HCT116 (cell line): Measurements from ENCODE around the gene C1orf167. TPM values are rescaled to one million over a fixed set of nuclear protein-coding genes. Genes with fewer than 3 reads are reported as not detected.

Experiments
- ATAC-seq: fragments of 200-7000 bp; cut with Tn5 transposase; 2 replicates; pipeline ENCODE4 v1.9.1; 2020; ENCODE audit warnings: mild to moderate bottlenecking, moderate library complexity
- BruUV-seq: library from RNA; stranded (reverse); fragments of 400-500 nt; replicated peaks from 2 replicates; lab custom pipeline; 2021; lab: Mats Ljungman, UMichigan
- CTCF ChIA-PET: fragments of 300-600 bp; sonication (Branson Sonifier 250); formaldehyde crosslinking; loops from one replicate; lab custom pipeline; 2021; ENCODE audit warnings: antibody characterized with exemption; lab: Charles Lee
- POLR2A ChIA-PET: fragments of 300-600, 350-600 bp; sonication (Branson Sonifier 250); formaldehyde crosslinking; loops from one replicate; lab custom pipeline; 2021; ENCODE audit warnings: antibody characterized with exemption; lab: Charles Lee
- RAD21 ChIA-PET, 2 experiments: fragments of 300-600 bp; sonication (Branson Sonifier 250); formaldehyde crosslinking; loops; one replicate each; lab custom pipeline; 2023; ENCODE audit warnings: low total read pairs in 2 of 2; ENCODE audit not compliant: uncharacterized antibody in 2 of 2, unreplicated experiment in 2 of 2, low non-redundant PET in 1 of 2; lab: Charles Lee
- DNase-seq: peaks from one replicate; pipeline ENCODE4 v3.0.0-alpha.2; 2010; ENCODE audit warnings: low read depth, low spot score
- H2AFZ ChIP-seq: fragments of 200-600 bp; shearing (Covaris generic), sonication (generic); 2 replicates; pipeline ENCODE4 v1.6.1; 2017; ENCODE audit warnings: low read depth, mixed run types, mixed read lengths, antibody characterized with exemption, low read length; ENCODE audit not compliant: poor library complexity, severe bottlenecking
- H3K27ac ChIP-seq: 2 replicates; pipeline ENCODE4 v1.5.1; 2012; ENCODE audit warnings: low read depth, low read length
- H3K27me3 ChIP-seq: fragments of 200-600 bp; sonication (generic); 2 replicates; pipeline ENCODE4 v1.6.1; 2016; ENCODE audit warnings: mixed run types, low read length, mixed read lengths; ENCODE audit not compliant: insufficient read depth
- H3K36me3 ChIP-seq, 2 experiments: fragments of 200-500 bp in 1 of 2; fragments of 200-600 bp in 1 of 2; sonication (Bioruptor generic) in 1 of 2; sonication (generic) in 1 of 2; 2 replicates each; pipeline versions ENCODE4 v1.5.1 to v1.6.1; 2014 to 2016; ENCODE audit warnings: low read length in 2 of 2, inconsistent platforms in 1 of 2, mixed read lengths in 1 of 2, mixed run types in 1 of 2; ENCODE audit not compliant: insufficient read depth in 2 of 2, control insufficient read depth in 1 of 2
- H3K4me1 ChIP-seq, 2 experiments: fragments of 200-600 bp in 1 of 2; sonication (generic) in 1 of 2; 2 replicates each; pipeline versions ENCODE4 v1.5.1 to v1.6.1; 2012 to 2017; ENCODE audit warnings: low read length in 2 of 2, inconsistent platforms in 1 of 2, mild to moderate bottlenecking in 1 of 2, mixed read lengths in 1 of 2, mixed run types in 1 of 2, moderate library complexity in 1 of 2; ENCODE audit not compliant: insufficient read depth in 2 of 2, control insufficient read depth in 1 of 2
- H3K4me2 ChIP-seq: fragments of 200-600 bp; sonication (generic); 2 replicates; pipeline ENCODE4 v1.6.1; 2017; ENCODE audit warnings: mixed run types, low read length, mixed read lengths
- H3K4me3 ChIP-seq, 2 experiments: fragments of 200-600 bp in 1 of 2; sonication (generic) in 1 of 2; replicated peaks in 1 of 2; 2 replicates each; pipeline ENCODE4 v1.5.1; 2011 to 2016; ENCODE audit warnings: low read length in 2 of 2, control low read depth in 1 of 2, low read depth in 1 of 2, mild to moderate bottlenecking in 1 of 2, mixed read lengths in 1 of 2, mixed run types in 1 of 2
- H3K79me2 ChIP-seq: fragments of 200-600 bp; sonication (generic); 2 replicates; pipeline ENCODE4 v1.6.1; 2017; ENCODE audit warnings: mild to moderate bottlenecking, mixed run types, low read length, moderate library complexity, mixed read lengths; ENCODE audit not compliant: insufficient read depth
- H3K9ac ChIP-seq: fragments of 200-600 bp; sonication (generic); 2 replicates; pipeline ENCODE4 v1.6.1; 2016; ENCODE audit warnings: low read length, mixed read lengths
- H3K9me2 ChIP-seq: fragments of 200-600 bp; sonication (generic), shearing (Covaris generic); 2 replicates; pipeline ENCODE4 v1.6.1; 2017; ENCODE audit warnings: mixed run types, mild to moderate bottlenecking, moderate library complexity; ENCODE audit not compliant: insufficient read depth
- H3K9me3 ChIP-seq, 2 experiments: fragments of 200-500 bp in 1 of 2; fragments of 200-600 bp in 1 of 2; sonication (Bioruptor generic) in 1 of 2; sonication (generic) in 1 of 2; 2 replicates each; pipeline ENCODE4 v1.6.1; 2014 to 2017; ENCODE audit warnings: low read length in 2 of 2, mixed read lengths in 2 of 2, inconsistent platforms in 1 of 2, low read depth in 1 of 2, mild to moderate bottlenecking in 1 of 2, mixed run types in 1 of 2, moderate library complexity in 1 of 2; ENCODE audit not compliant: control insufficient read depth in 1 of 2, insufficient read depth in 1 of 2
- H4K20me1 ChIP-seq: fragments of 200-600 bp; sonication (generic), shearing (Covaris generic); 2 replicates; pipeline ENCODE4 v1.6.1; 2017; ENCODE audit warnings: mixed run types, mild to moderate bottlenecking, moderate library complexity; ENCODE audit not compliant: insufficient read depth
- ATF3 ChIP-seq: IDR thresholded peaks from 2 replicates; pipeline ENCODE4 v1.6.1; 2012
- CBX3 ChIP-seq: IDR thresholded peaks from 2 replicates; pipeline ENCODE4 v1.6.1; 2012; ENCODE audit warnings: low read depth
- EZH2 ChIP-seq: fragments of 200-600 bp; sonication (generic); IDR thresholded peaks from 2 replicates; pipeline ENCODE4 v1.6.1; 2017; ENCODE audit warnings: antibody characterized with exemption, mixed run types
- EZH2phosphoT487 ChIP-seq: fragments of 200-600 bp; IDR thresholded peaks from 2 replicates; pipeline ENCODE4 v1.6.1; 2018; ENCODE audit warnings: antibody characterized with exemption, borderline replicate concordance
- FOSL1 ChIP-seq: IDR thresholded peaks from 2 replicates; pipeline ENCODE4 v1.6.1; 2012; ENCODE audit warnings: low read depth
- JUND ChIP-seq: IDR thresholded peaks from 2 replicates; pipeline ENCODE4 v1.6.1; 2012
- REST ChIP-seq: IDR thresholded peaks from 2 replicates; pipeline ENCODE4 v1.6.1; 2012; ENCODE audit warnings: low read depth
- SIN3A ChIP-seq: IDR thresholded peaks from 2 replicates; pipeline ENCODE4 v1.6.1; 2012; ENCODE audit warnings: low read depth
- SP1 ChIP-seq: IDR thresholded peaks from 2 replicates; pipeline ENCODE4 v1.6.1; 2012; ENCODE audit warnings: low read depth
- TCF7L2 ChIP-seq: IDR thresholded peaks from 2 replicates; pipeline ENCODE4 v1.7.0; 2011; ENCODE audit warnings: borderline replicate concordance, inconsistent platforms; ENCODE audit not compliant: insufficient read depth, insufficient read length; ENCODE audit errors: extremely low read depth
- YY1 ChIP-seq: IDR thresholded peaks from 2 replicates; pipeline ENCODE4 v1.6.1; 2011; ENCODE audit warnings: low read length, low read depth, moderate library complexity, mild to moderate bottlenecking; ENCODE audit not compliant: insufficient replicate concordance; ENCODE audit errors: extremely low read depth
- intact Hi-C: fragments of 100-400 bp; cut with micrococcal nuclease; formaldehyde crosslinking; loops from 2 replicates; pipeline ENCODE4 v1.10.0; 2022
- total RNA-seq: library from RNA; stranded (reverse); gene quantifications from one replicate; pipeline ENCODE4 v1.2.1, GENCODE V29; 2021; ENCODE audit not compliant: unreplicated experiment

Gene C1orf167
- total RNA-seq, 1 experiment from 2014 or later, result 0.12 TPM

GRCh38 chr1:11714831-11715575, 47.0 kb upstream of the C1orf167 start:
- intact Hi-C loops, result loop anchor here (5.0 kb wide), 1 partner anchor 678 kb away; no protein-coding TSS in a partner anchor
- DNase-seq, result no peak
- Histone ChIP-seq H3K9me2 (no peaks in the 10 kb centered on the region), H3K9me3 (no peaks in the 10 kb centered on the region)
- RAD21 ChIA-PET, result no interaction called here
- POLR2A ChIA-PET, result no interaction called here
- no peak for TF ChIP-seq CBX3
- TF ChIP-seq EZH2, result no peak
- TF ChIP-seq YY1, result no peak
- no peak for TF ChIP-seq ATF3
- no peak for TF ChIP-seq JUND
- TF ChIP-seq SIN3A, result no peak
- TF ChIP-seq REST, result no peak
- no peak for TF ChIP-seq EZH2phosphoT487
- no peak for TF ChIP-seq SP1
- no peak for TF ChIP-seq TCF7L2
- TF ChIP-seq FOSL1, result no peak
- TF ChIP-seq, all 23 proteins: peak for 0
- CTCF ChIA-PET, result interaction anchor here (0.6 kb wide), 1 partner anchor 677 kb away, joined by 3 read pairs; no protein-coding TSS in a partner anchor
- no peak overlapping the region for H2AFZ ChIP-seq
- H3K27me3 ChIP-seq, result no peaks in the 10 kb centered on the region
- BruUV-seq, result no TSS peak
- H3K4me3 ChIP-seq, result no peak overlapping the region
- H4K20me1 ChIP-seq, result no peaks in the 10 kb centered on the region
- H3K9ac ChIP-seq, result no peak overlapping the region
- no peaks in the 10 kb centered on the region for H3K79me2 ChIP-seq
- ATAC-seq, result no peak
- no peaks in the 10 kb centered on the region for H3K36me3 ChIP-seq
- H3K4me2 ChIP-seq, result no peak overlapping the region
- no peak overlapping the region for H3K27ac ChIP-seq
- peaks cover 0 to 12% of the 10 kb centered on the region in 2 experiments; a peak in 2 of 4 replicates for H3K4me1 ChIP-seq
